HCT116 (cell line): ENCODE results near the gene COQ10B.

Experiments used
- CTCF ChIP-seq, 3 experiments: fragments of 200-600 bp in 1 of 3; sonication (generic) in 1 of 3; IDR thresholded peaks in 2 of 3; conservative IDR thresholded peaks in 1 of 3; 2 replicates each; pipeline ENCODE4 v1.5.1; 2012 to 2017; ENCODE audit warnings: low read depth in 2 of 3, low read length in 2 of 3, antibody characterized with exemption in 1 of 3, borderline replicate concordance in 1 of 3, control low read depth in 1 of 3, mild to moderate bottlenecking in 1 of 3, mixed read lengths in 1 of 3, mixed run types in 1 of 3, moderate library complexity in 1 of 3; ENCODE audit not compliant: insufficient read depth in 1 of 3
- EZH2phosphoT487 ChIP-seq: fragments of 200-600 bp; IDR thresholded peaks from 2 replicates; pipeline ENCODE4 v1.6.1; 2018; ENCODE audit warnings: antibody characterized with exemption, borderline replicate concordance
- FOSL1 ChIP-seq: IDR thresholded peaks from 2 replicates; pipeline ENCODE4 v1.6.1; 2012; ENCODE audit warnings: low read depth
- MAX ChIP-seq: IDR thresholded peaks from 2 replicates; pipeline ENCODE4 v1.6.1; 2012
- POLR2A ChIP-seq: IDR thresholded peaks from 2 replicates; pipeline ENCODE4 v1.7.0; 2011; ENCODE audit warnings: borderline replicate concordance; ENCODE audit not compliant: insufficient read depth, insufficient read length; ENCODE audit errors: extremely low read depth
- POLR2AphosphoS5 ChIP-seq: IDR thresholded peaks from 2 replicates; pipeline ENCODE4 v1.6.1; 2011; ENCODE audit warnings: mild to moderate bottlenecking, low read depth, low read length, moderate library complexity
- RAD21 ChIP-seq: IDR thresholded peaks from 2 replicates; pipeline ENCODE4 v1.6.1; 2012; ENCODE audit warnings: low read depth, mild to moderate bottlenecking
- REST ChIP-seq: IDR thresholded peaks from 2 replicates; pipeline ENCODE4 v1.6.1; 2012; ENCODE audit warnings: low read depth
- SP1 ChIP-seq: IDR thresholded peaks from 2 replicates; pipeline ENCODE4 v1.6.1; 2012; ENCODE audit warnings: low read depth
- TCF7L2 ChIP-seq: IDR thresholded peaks from 2 replicates; pipeline ENCODE4 v1.7.0; 2011; ENCODE audit warnings: borderline replicate concordance, inconsistent platforms; ENCODE audit not compliant: insufficient read depth, insufficient read length; ENCODE audit errors: extremely low read depth
- YY1 ChIP-seq: IDR thresholded peaks from 2 replicates; pipeline ENCODE4 v1.6.1; 2011; ENCODE audit warnings: low read length, low read depth, moderate library complexity, mild to moderate bottlenecking; ENCODE audit not compliant: insufficient replicate concordance; ENCODE audit errors: extremely low read depth
- ZBTB33 ChIP-seq: IDR thresholded peaks from 2 replicates; pipeline ENCODE4 v1.6.1; 2011; ENCODE audit warnings: mild to moderate bottlenecking, low read length, moderate library complexity; ENCODE audit not compliant: insufficient replicate concordance; ENCODE audit errors: extremely low read depth
- ZFX ChIP-seq: fragments of 450-650 bp; IDR thresholded peaks from 2 replicates; pipeline ENCODE4 v1.6.1; 2017
- ZNF274 ChIP-seq: fragments of 200-500 bp; sonication (Bioruptor generic); IDR thresholded peaks from 2 replicates; pipeline ENCODE4 v1.6.1; 2014; ENCODE audit warnings: mild to moderate bottlenecking, low read depth, low read length, inconsistent platforms

- TF ChIP-seq CTCF (IDR thresholded peaks at IDR 0.05 in 2 of 3, conservative IDR thresholded peaks at IDR 0.05 in 1 of 3; ENCODE audit: borderline replicate concordance in 1 of 3, insufficient read depth in 1 of 3, low read depth in 2 of 3, low read length in 2 of 3) (no peak), POLR2A (no peak), YY1 (no peak), POLR2AphosphoS5 (no peak), MAX (no peak), EZH2phosphoT487 (no peak), RAD21 (no peak), FOSL1 (no peak), ZNF274 (no peak), ZFX (no peak), REST (no peak), ZBTB33 (no peak), TCF7L2 (no peak), SP1 (no peak)
Observed at GRCh38 chr2:197477797-197478196, 24.4 kb downstream of the COQ10B start.
